GM18508 (cell line): ENCODE measurements around the gene ARHGEF19.

Experiments
- ATAC-seq: cut with Tn5 transposase; IDR thresholded peaks from one replicate; pipeline ENCODE4 v1.9.1; 2021; ENCODE audit warnings: moderate number of reproducible peaks; ENCODE audit not compliant: insufficient read depth, unreplicated experiment

ARHGEF19 gene

GRCh38 chr1:16153999-16154673, 58.3 kb downstream of the ARHGEF19 start:
- ATAC-seq = no peak

DNA sequence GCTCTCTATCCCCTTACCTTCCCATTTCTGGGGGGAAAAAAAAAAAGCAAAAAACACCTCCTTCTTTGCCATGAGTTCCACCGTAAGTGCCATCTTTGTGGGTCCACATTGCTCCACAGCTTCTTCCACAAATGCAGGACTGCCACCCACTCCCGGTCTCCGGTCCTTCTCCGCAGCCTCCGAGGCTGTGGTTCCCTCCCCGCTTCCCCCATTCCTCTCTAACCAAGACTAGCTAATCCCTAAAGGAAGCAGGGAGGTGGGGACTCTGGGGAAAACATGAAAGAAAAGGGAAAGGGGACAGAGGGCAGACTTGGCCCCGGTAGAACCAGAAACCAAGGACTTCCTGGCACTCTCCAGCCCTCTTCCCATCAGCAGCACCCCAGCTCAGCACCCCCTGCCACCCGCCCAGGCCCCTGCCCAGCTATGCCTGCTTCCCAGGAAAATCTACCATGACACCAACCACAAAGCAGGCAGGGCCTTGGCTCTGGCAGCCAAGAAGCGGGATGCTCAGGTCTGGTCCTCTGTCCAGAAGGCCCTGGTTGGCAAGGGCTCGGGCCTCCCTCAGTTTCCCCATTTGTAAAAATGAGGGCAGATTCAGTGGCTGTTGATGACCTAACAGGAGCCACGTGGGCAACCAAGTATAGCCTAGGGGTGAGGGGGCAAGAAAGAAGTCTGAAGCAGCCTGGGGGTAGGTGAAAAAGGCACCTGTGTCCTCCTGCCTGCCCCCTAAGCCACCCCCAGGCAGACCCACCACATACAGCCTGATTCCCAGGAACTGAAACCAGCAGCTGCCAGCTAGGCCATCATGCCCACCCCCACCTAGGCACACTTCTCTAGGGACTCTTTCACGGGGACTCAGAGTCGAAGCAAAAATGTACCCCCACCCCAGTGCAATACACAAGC, 59.1 kb downstream of the ARHGEF19 start:
- ATAC-seq = no peak

GRCh38 chr1:16152481-16153087, 59.9 kb downstream of the ARHGEF19 start:
- no peak for ATAC-seq

GRCh38 chr1:16151995-16152384, 60.5 kb downstream of the ARHGEF19 start:
- no peak for ATAC-seq

GRCh38 chr1:16151196-16151994, 61.1 kb downstream of the ARHGEF19 start:
- no peak for ATAC-seq

DNA sequence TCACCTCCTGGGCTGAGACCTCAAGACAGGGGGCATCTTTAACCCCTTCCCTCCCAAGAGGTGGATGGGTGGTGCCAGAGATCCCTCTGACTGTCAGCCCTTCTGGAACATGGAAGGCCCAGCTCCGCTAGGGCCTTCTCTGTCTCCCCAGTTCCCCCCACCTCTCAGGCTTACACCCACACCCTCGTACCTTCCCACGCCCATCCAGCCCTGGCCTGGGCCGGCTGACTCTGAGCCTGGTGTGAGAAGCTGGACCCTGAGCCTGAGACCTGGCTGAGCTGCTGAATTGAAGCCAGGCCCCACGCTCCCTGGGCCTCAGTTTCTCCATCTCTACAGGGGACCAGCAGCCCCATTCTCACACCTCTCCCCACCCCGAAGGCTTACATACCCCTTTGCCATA, 61.9 kb downstream of the ARHGEF19 start:
- no peak for ATAC-seq

DNA sequence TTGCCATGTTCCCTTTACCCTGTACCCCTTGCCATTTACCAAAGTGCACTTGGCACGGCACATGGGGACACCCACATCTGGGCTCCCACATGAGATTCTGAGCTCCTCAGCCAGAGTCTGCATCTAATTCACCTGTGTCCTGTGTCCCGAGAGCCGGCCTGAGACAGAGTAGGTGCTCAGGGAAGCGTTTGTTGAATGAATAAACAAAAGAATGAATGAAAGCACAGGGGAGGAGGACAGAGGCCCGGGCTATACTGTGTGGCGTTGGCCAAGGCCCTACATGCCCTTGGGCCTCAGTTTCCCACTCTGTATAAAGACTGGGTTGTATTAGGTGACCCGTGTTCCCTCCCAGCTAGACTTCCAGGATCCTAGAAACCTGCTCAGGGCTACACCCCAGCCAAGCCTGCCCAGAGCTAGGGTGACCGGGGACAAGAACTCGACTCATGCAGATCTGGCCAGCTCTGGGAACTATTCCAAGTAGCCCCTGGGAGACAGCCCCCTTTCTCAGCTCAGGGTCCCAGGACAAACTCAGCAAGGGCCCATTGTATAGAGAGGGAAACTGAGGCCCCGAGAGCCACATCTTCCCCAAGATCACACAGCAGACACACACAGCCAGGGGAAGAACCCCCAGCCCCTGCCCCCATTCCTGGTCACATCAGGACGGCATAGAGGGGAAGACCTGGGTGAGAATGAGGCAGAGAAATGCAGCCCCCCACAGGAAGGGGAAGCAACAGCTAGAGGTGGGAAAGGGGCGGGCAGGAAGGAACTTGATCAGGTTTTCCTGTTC, 62.6 kb downstream of the ARHGEF19 start:
- no peak for ATAC-seq

DNA sequence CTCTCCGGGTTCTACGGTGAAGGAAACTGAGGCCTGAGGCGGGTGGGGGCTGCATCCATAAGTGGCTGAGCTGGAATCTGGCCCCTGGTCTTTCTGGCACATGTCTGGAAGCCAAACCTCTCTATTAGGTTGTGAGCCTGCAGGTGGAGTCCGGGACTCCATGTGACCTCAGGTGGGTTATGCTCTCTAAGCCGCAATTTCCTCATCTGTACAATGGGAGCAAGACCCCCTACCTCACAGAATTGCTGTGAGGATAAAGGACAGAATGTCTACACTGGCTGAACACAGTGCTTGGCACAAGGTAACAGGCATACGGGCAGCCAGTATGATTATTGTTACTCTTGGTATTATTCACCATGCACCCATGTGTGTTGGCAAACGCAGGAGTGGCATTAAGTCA, 63.3 kb downstream of the ARHGEF19 start:
- ATAC-seq = no peak

- no peak for ATAC-seq
Observed at GRCh38 chr1:16148329-16149092, 63.9 kb downstream of the ARHGEF19 start.
